Measurements from ENCODE around the gene GALNT1. TPM values are rescaled to one million over a fixed set of nuclear protein-coding genes. Genes with fewer than 3 reads are reported as not detected.

Gene GALNT1
- total RNA-seq, 1 experiment from 2014 or later = 54.7 TPM

GRCh38 chr18:35578936-35579335, 2.6 kb upstream of the GALNT1 start:
- no peak for ATAC-seq
- ChIA-PET CTCF (no interaction called here), RAD21 (ENCODE audit: low non-redundant PET in 1 of 2, low total read pairs in 2 of 2, uncharacterized antibody in 2 of 2, unreplicated experiment in 2 of 2) (no interaction called here), POLR2A (no interaction called here)
- TF ChIP-seq TCF7L2 (IDR thresholded peaks at IDR 0.05; ENCODE audit: borderline replicate concordance, extremely low read depth, insufficient read depth, insufficient read length) = no peak
- no peak for TF ChIP-seq YY1 (IDR thresholded peaks at IDR 0.05; ENCODE audit: extremely low read depth, insufficient replicate concordance, low read depth, low read length)
- TF ChIP-seq FOSL1 (IDR thresholded peaks at IDR 0.05; ENCODE audit: low read depth) = no peak
- TF ChIP-seq SP1 (IDR thresholded peaks at IDR 0.05; ENCODE audit: low read depth) = no peak
- no peak for TF ChIP-seq EGR1 (IDR thresholded peaks at IDR 0.05; ENCODE audit: low read depth)
- TF ChIP-seq ZNF274 (IDR thresholded peaks at IDR 0.05; ENCODE audit: low read depth, low read length) = no peak
- TF ChIP-seq POLR2AphosphoS5 (IDR thresholded peaks at IDR 0.05; ENCODE audit: low read depth, low read length) = no peak
- TF ChIP-seq RAD21 (IDR thresholded peaks at IDR 0.05; ENCODE audit: low read depth) = no peak
- TF ChIP-seq, protein P1, sequence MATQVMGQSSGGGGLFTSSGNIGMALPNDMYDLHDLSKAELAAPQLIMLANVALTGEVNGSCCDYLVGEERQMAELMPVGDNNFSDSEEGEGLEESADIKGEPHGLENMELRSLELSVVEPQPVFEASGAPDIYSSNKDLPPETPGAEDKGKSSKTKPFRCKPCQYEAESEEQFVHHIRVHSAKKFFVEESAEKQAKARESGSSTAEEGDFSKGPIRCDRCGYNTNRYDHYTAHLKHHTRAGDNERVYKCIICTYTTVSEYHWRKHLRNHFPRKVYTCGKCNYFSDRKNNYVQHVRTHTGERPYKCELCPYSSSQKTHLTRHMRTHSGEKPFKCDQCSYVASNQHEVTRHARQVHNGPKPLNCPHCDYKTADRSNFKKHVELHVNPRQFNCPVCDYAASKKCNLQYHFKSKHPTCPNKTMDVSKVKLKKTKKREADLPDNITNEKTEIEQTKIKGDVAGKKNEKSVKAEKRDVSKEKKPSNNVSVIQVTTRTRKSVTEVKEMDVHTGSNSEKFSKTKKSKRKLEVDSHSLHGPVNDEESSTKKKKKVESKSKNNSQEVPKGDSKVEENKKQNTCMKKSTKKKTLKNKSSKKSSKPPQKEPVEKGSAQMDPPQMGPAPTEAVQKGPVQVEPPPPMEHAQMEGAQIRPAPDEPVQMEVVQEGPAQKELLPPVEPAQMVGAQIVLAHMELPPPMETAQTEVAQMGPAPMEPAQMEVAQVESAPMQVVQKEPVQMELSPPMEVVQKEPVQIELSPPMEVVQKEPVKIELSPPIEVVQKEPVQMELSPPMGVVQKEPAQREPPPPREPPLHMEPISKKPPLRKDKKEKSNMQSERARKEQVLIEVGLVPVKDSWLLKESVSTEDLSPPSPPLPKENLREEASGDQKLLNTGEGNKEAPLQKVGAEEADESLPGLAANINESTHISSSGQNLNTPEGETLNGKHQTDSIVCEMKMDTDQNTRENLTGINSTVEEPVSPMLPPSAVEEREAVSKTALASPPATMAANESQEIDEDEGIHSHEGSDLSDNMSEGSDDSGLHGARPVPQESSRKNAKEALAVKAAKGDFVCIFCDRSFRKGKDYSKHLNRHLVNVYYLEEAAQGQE (IDR thresholded peaks at IDR 0.05; ENCODE audit: low read depth) = no peak
- no peak for TF ChIP-seq CEBPB (IDR thresholded peaks at IDR 0.05; ENCODE audit: low read depth)
- TF ChIP-seq ZFX (IDR thresholded peaks at IDR 0.05) = no peak
- TF ChIP-seq CTCF (IDR thresholded peaks at IDR 0.05 in 2 of 3, conservative IDR thresholded peaks at IDR 0.05 in 1 of 3; ENCODE audit: borderline replicate concordance in 1 of 3, insufficient read depth in 1 of 3, low read depth in 2 of 3, low read length in 2 of 3) = no peak
- TF ChIP-seq, protein P2, sequence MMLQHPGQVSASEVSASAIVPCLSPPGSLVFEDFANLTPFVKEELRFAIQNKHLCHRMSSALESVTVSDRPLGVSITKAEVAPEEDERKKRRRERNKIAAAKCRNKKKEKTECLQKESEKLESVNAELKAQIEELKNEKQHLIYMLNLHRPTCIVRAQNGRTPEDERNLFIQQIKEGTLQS (IDR thresholded peaks at IDR 0.05) = no peak
- no peak for TF ChIP-seq SIN3A (IDR thresholded peaks at IDR 0.05; ENCODE audit: low read depth)
- no peak for TF ChIP-seq SRF (IDR thresholded peaks at IDR 0.05; ENCODE audit: low read depth)
- no peak for TF ChIP-seq POLR2A (IDR thresholded peaks at IDR 0.05; ENCODE audit: borderline replicate concordance, extremely low read depth, insufficient read depth, insufficient read length)
- TF ChIP-seq EZH2 (IDR thresholded peaks at IDR 0.05) = no peak
- TF ChIP-seq ZBTB33 (IDR thresholded peaks at IDR 0.05; ENCODE audit: extremely low read depth, insufficient replicate concordance, low read length) = no peak
- TF ChIP-seq JUND (IDR thresholded peaks at IDR 0.05) = no peak
- TF ChIP-seq CBX3 (IDR thresholded peaks at IDR 0.05; ENCODE audit: low read depth) = no peak
- Histone ChIP-seq H3K9me2 (ENCODE audit: insufficient read depth) (no peaks in the 10 kb centered on the region), H3K4me3 (replicated peaks in 1 of 2; ENCODE audit: low read depth in 1 of 2, low read length in 2 of 2) (no peak overlapping the region), H3K4me2 (ENCODE audit: low read length) (no peak overlapping the region), H3K9me3 (ENCODE audit: control insufficient read depth in 1 of 2, insufficient read depth in 1 of 2, low read depth in 1 of 2, low read length in 2 of 2) (peaks cover 0 to 3% of the 10 kb centered on the region in 2 experiments; a peak in 1 of 4 replicates), H2AFZ (ENCODE audit: low read depth, low read length, poor library complexity, severe bottlenecking) (no peak overlapping the region), H3K36me3 (ENCODE audit: control insufficient read depth in 1 of 2, insufficient read depth in 2 of 2, low read length in 2 of 2) (no peaks in the 10 kb centered on the region), H3K27me3 (ENCODE audit: insufficient read depth, low read length) (no peaks in the 10 kb centered on the region), H3K79me2 (ENCODE audit: insufficient read depth, low read length) (peaks cover 17% of the 10 kb centered on the region), H3K9ac (ENCODE audit: low read length) (no peak overlapping the region), H3K27ac (ENCODE audit: low read depth, low read length) (no peak overlapping the region), H3K4me1 (ENCODE audit: control insufficient read depth in 1 of 2, insufficient read depth in 2 of 2, low read length in 2 of 2) (peaks cover 10 to 19% of the 10 kb centered on the region in 2 experiments; a peak in 3 of 4 replicates), H4K20me1 (ENCODE audit: insufficient read depth) (no peaks in the 10 kb centered on the region)
- DNase-seq (ENCODE audit: low read depth, low spot score) = no peak
- intact Hi-C loops (cut with micrococcal nuclease) = no loop called here
- BruUV-seq (replicated peaks) = no TSS peak
